Measurements from ENCODE around the gene PCDHA10.
"Not testable (repeated sequence)": the region's sequence is repeated elsewhere in the genome, so short reads cannot be mapped to it uniquely, and the experiment has no call there.

Gene PCDHA10

GRCh38 chr5:140823475-140823874, 32.2 kb upstream of the PCDHA10 start:
- no peak for DNase-seq (ENCODE audit: extremely low read depth, low read depth)

GRCh38 chr5:140827704-140828361, 27.9 kb upstream of the PCDHA10 start, which contains the start of gene PCDHA6:
TSS of gene PCDHA6 (plus strand) at chr5:140827960. CDS start at chr5:140828092, 132 bp downstream.
- TF ChIP-seq, protein P1, sequence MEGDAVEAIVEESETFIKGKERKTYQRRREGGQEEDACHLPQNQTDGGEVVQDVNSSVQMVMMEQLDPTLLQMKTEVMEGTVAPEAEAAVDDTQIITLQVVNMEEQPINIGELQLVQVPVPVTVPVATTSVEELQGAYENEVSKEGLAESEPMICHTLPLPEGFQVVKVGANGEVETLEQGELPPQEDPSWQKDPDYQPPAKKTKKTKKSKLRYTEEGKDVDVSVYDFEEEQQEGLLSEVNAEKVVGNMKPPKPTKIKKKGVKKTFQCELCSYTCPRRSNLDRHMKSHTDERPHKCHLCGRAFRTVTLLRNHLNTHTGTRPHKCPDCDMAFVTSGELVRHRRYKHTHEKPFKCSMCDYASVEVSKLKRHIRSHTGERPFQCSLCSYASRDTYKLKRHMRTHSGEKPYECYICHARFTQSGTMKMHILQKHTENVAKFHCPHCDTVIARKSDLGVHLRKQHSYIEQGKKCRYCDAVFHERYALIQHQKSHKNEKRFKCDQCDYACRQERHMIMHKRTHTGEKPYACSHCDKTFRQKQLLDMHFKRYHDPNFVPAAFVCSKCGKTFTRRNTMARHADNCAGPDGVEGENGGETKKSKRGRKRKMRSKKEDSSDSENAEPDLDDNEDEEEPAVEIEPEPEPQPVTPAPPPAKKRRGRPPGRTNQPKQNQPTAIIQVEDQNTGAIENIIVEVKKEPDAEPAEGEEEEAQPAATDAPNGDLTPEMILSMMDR (IDR thresholded peaks at IDR 0.05; ENCODE audit: low read depth, low read length) = no peak
- no peak for DNase-seq (ENCODE audit: extremely low read depth, low read depth)

More at GRCh38 chr5:140823475-140823874, 32.2 kb upstream of the PCDHA10 start:
- TF ChIP-seq, protein P1 (IDR thresholded peaks at IDR 0.05; ENCODE audit: low read depth, low read length) = no peak

GRCh38 chr5:140828362-140828737, 27.3 kb upstream of the PCDHA10 start:
- TF ChIP-seq, protein P1 (IDR thresholded peaks at IDR 0.05; ENCODE audit: low read depth, low read length) = no peak
- DNase-seq (ENCODE audit: extremely low read depth, low read depth) = no peak

DNA sequence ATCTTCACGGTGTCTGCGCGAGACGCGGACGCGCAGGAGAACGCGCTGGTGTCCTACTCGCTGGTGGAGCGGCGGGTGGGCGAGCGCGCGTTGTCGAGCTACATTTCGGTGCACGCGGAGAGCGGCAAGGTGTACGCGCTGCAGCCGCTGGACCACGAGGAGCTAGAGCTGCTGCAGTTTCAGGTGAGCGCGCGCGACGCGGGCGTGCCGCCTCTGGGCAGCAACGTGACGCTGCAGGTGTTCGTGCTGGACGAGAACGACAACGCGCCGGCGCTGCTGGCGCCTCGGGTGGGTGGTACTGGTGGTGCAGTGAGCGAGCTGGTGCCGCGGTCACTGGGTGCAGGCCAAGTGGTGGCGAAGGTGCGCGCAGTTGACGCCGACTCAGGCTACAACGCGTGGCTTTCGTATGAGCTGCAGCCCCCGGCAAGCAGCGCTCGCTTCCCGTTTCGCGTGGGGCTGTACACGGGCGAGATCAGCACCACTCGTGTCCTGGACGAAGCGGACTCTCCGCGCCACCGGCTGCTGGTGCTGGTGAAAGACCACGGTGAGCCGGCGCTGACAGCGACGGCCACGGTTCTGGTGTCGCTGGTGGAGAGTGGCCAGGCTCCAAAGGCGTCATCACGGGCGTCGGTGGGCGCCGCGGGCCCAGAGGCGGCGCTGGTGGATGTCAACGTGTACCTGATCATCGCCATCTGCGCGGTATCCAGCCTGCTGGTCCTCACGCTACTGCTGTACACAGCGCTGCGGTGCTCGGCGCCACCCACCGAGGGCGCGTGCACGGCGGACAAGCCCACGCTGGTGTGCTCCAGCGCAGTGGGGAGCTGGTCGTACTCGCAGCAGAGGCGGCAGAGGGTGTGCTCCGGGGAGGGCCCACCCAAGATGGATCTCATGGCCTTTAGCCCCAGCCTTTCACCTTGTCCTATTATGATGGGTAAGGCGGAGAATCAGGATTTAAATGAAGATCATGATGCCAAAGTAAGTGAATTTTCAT, 25.9 kb upstream of the PCDHA10 start:
- not testable (repeated sequence) for DNase-seq (ENCODE audit: extremely low read depth, low read depth)

GRCh38 chr5:140833993-140834392, 21.7 kb upstream of the PCDHA10 start, which contains the start of gene PCDHA7:
TSS of gene PCDHA7 (plus strand) at chr5:140834269. CDS start at chr5:140834384, 115 bp downstream.
- DNase-seq (ENCODE audit: extremely low read depth, low read depth) = no peak
- TF ChIP-seq, protein P1 (IDR thresholded peaks at IDR 0.05; ENCODE audit: low read depth, low read length) = no peak

GRCh38 chr5:140834439-140835008, 21.2 kb upstream of the PCDHA10 start:
- DNase-seq (ENCODE audit: extremely low read depth, low read depth) = not testable (repeated sequence)

- DNase-seq (ENCODE audit: extremely low read depth, low read depth) = no peak
- TF ChIP-seq, protein P1 (IDR thresholded peaks at IDR 0.05; ENCODE audit: low read depth, low read length) = no peak
Measured at GRCh38 chr5:140835622-140836510, 19.8 kb upstream of the PCDHA10 start.

All from AG09319 (cell line).